Mesothelial cell of epicardium (in vitro differentiated cells): ENCODE data around the gene TECPR2. TPM values are rescaled to one million over a fixed set of nuclear protein-coding genes. Genes with fewer than 3 reads are reported as not detected.
"Not testable (repeated sequence)": the region's sequence is repeated elsewhere in the genome, so short reads cannot be mapped to it uniquely, and the experiment has no call there.

ENCODE experiments used
- DNase-seq, 2 experiments: peaks; one replicate each; pipeline ENCODE4 v3.0.0; 2021; ENCODE audit warnings: low spot score in 2 of 2; ENCODE audit not compliant: unreplicated experiment in 2 of 2
- H3K27ac Mint-ChIP-seq: 2 replicates; pipeline ENCODE4 v1.8.0; 2021; ENCODE audit warnings: mixed read lengths
- H3K27me3 Mint-ChIP-seq: 2 replicates; pipeline ENCODE4 v1.8.0; 2021; ENCODE audit warnings: low read depth, mixed read lengths
- H3K36me3 Mint-ChIP-seq: 2 replicates; pipeline ENCODE4 v1.8.0; 2021; ENCODE audit warnings: mixed read lengths
- H3K4me1 Mint-ChIP-seq: 2 replicates; pipeline ENCODE4 v1.8.0; 2021; ENCODE audit warnings: mixed read lengths
- H3K4me3 Mint-ChIP-seq: 2 replicates; pipeline ENCODE4 v1.8.0; 2021; ENCODE audit warnings: mild to moderate bottlenecking, moderate library complexity, mixed read lengths
- H3K9me3 Mint-ChIP-seq: 2 replicates; pipeline ENCODE4 v1.8.0; 2021; ENCODE audit warnings: mixed read lengths
- microRNA-seq: library from miRNA; unstranded; fragments of <30 nt; microRNA quantifications from one replicate; pipeline ENCODE4 v1.2.0, GENCODE V29; 2021; ENCODE audit warnings: inconsistent platforms, mixed read lengths
- total RNA-seq: library from RNA; stranded (reverse); gene quantifications from 3 replicates; pipeline ENCODE4 v1.2.1, GENCODE V29; 2021
- TF ChIP-seq, protein P1 (sequence below): fragments of 200-600 bp; sonication (generic); IDR thresholded peaks from one replicate; pipeline ENCODE4 v1.5.0; 2021; ENCODE audit warnings: antibody characterized with exemption; ENCODE audit not compliant: unreplicated experiment

TECPR2 gene
- total RNA-seq, 1 donor from 2014 or later, result 30.0 TPM

DNA sequence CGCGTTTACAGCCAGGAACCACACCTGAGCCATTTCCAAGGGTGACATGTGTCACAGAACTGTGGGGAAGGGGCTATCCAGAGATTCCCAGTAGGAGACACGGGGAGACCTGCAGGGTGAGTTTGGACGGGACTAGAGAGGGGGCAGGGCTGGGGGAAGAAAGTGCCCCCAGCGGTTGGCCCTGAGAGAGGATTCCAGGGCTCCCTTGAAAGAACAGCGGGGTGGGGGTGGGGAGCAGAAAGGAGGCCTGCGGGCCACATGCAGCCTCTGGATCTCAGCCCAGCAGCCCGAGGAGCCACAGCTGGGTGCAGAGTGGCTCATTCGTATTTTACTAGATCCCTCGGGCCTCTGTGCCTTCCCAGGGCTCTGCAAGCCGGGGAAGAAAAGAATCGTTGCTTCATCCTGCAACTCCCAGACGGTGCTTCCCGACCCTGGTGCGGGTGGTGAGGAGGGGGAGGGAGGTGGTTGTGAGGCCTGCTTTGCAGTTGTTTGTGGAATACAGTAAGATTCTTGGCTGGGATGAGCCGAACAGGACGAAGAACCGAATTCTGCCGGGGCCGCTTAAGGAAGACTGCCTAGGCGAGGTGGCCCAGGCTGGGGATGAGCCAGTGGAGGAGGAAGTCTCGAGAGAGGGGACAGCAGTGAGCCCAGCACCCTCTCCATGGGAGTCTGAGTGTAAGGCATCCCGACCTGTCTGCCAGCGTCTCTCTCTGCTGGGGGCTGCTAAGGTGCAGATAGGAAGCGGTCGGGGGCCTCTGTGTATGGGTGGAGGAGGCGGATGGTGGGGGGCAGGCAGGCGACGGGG, 182.9 kb downstream of the TECPR2 start:
- peaks cover 2% of the 10 kb centered on the region for H3K36me3 Mint-ChIP-seq
- H3K27ac Mint-ChIP-seq, result peak overlapping the region; percentile 94
- H3K9me3 Mint-ChIP-seq, result peaks cover 4% of the 10 kb centered on the region
- peaks cover 21% of the 10 kb centered on the region for H3K27me3 Mint-ChIP-seq
- H3K4me3 Mint-ChIP-seq, result peak overlapping the region; percentile 44
- DNase-seq, result no peak
- peaks cover 25% of the 10 kb centered on the region for H3K4me1 Mint-ChIP-seq
- TF ChIP-seq, protein P1, sequence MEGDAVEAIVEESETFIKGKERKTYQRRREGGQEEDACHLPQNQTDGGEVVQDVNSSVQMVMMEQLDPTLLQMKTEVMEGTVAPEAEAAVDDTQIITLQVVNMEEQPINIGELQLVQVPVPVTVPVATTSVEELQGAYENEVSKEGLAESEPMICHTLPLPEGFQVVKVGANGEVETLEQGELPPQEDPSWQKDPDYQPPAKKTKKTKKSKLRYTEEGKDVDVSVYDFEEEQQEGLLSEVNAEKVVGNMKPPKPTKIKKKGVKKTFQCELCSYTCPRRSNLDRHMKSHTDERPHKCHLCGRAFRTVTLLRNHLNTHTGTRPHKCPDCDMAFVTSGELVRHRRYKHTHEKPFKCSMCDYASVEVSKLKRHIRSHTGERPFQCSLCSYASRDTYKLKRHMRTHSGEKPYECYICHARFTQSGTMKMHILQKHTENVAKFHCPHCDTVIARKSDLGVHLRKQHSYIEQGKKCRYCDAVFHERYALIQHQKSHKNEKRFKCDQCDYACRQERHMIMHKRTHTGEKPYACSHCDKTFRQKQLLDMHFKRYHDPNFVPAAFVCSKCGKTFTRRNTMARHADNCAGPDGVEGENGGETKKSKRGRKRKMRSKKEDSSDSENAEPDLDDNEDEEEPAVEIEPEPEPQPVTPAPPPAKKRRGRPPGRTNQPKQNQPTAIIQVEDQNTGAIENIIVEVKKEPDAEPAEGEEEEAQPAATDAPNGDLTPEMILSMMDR, result no peak

DNA sequence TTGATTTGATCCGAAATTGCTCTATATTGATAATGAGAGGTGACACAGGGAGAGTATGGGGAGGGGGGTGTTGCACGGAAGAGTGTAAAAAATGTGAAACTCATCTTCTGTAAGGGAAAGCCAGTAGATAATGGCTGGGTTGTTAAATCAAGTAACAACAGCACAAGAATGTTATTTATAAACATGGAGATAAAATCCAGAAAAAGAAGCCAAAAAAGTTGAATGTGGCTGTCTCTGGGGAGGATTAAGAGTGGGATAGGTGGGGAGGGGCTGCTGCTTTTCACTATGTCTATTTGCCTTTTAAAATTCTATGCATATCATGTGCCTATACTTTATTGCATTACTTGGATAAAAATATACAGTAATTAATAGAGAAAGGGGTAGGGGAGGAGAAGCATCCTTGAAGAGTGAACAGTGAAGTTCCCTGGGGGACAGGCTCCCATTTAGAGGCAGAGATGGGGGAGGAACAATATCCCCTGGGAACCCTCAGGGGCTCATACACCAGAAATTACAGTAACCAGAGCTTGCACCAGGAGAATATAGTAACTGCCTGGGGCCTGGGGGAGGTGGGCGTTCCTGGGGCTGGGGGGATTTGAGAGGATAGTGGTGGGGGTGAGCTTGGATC, 186.0 kb downstream of the TECPR2 start:
- DNase-seq, result no peak
- H3K9me3 Mint-ChIP-seq, result peaks cover 4% of the 10 kb centered on the region
- peak overlapping the region; percentile 6 for H3K27ac Mint-ChIP-seq
- peaks cover 2% of the 10 kb centered on the region for H3K36me3 Mint-ChIP-seq
- peaks cover 15% of the 10 kb centered on the region for H3K27me3 Mint-ChIP-seq
- TF ChIP-seq, protein P1, result no peak
- no peak overlapping the region for H3K4me3 Mint-ChIP-seq
- peaks cover 33% of the 10 kb centered on the region for H3K4me1 Mint-ChIP-seq

DNA sequence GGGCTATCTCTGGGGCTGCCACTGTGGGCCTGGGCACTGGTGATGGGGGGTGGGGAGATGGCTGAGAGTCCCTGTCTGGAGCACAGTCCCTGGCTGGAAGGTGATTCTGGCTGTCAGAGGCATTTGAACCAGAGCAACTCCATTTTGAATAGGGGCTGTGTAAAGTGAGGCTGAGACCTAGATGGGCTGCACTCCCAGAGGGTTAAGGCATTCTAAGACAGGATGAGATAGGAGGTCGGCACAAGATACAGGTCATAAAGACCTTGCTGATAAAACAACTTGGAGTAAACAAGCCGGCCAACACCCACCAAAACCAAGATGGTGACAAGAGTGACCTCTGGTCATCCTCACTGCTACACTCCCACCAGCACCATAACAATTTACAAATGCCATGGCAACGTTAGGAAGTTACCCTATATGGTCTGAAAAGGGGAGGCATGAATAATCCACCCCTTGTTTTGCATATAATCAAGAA, 188.2 kb downstream of the TECPR2 start:
- not testable (repeated sequence) for H3K4me3 Mint-ChIP-seq, H3K27ac Mint-ChIP-seq, H3K36me3 Mint-ChIP-seq, H3K27me3 Mint-ChIP-seq, DNase-seq, H3K9me3 Mint-ChIP-seq
- peaks cover 22% of the 10 kb centered on the region for H3K4me1 Mint-ChIP-seq

Small RNAs within 50 kb of the gene (microRNA-seq; reads per million reads assigned to microRNA genes)
- not detected for gene MIR4309

Other genes starting within 250 kb of the TECPR2 start
- 39.2 to 41.5 TPM (median 39.5 TPM) in 3 replicates for gene WDR20, start 223.0 kb upstream of the TECPR2 start, total RNA-seq
- gene MOK, start 57.8 kb upstream of the TECPR2 start, total RNA-seq, result 33.7 to 37.2 TPM (median 34.9 TPM) in 3 replicates
- 17.0 to 20.1 TPM (median 19.2 TPM) in 3 replicates for gene ZNF839, start 43.2 kb upstream of the TECPR2 start, total RNA-seq
- 24.3 to 28.5 TPM (median 26.8 TPM) in 3 replicates for gene CINP, start 51 bp upstream of the TECPR2 start, total RNA-seq
- 22.1 to 23.9 TPM (median 22.7 TPM) in 3 replicates for gene ANKRD9, start 146.8 kb downstream of the TECPR2 start, total RNA-seq
- 43.2 to 47.4 TPM (median 45.1 TPM) in 3 replicates for gene RCOR1, start 229.7 kb downstream of the TECPR2 start, total RNA-seq